Stimulated activated CD8-positive, alpha-beta memory T cell treated with anti-CD3 and anti-CD28 coated beads, Interleukin-12 subunit alpha, Interleukin-12 subunit beta, amount 100 ng/mL, for 24 hours (primary cell): ENCODE results near the gene PIP5K1A.
"Not testable (repeated sequence)": the region's sequence is repeated elsewhere in the genome, so short reads cannot be mapped to it uniquely, and the experiment has no call there.

Experiments
- DNase-seq: peaks from one replicate; pipeline ENCODE4 v3.0.0-alpha.2; 2020; ENCODE audit errors: extremely low read depth

Gene PIP5K1A

GRCh38 chr1:151198254-151199127, at the start of gene PIP5K1A:
Gene PIP5K1A (plus strand): TSS chr1:151198552. CDS start chr1:151198997, 445 bp downstream.
- DNase-seq = peak; percentile 98

DNA sequence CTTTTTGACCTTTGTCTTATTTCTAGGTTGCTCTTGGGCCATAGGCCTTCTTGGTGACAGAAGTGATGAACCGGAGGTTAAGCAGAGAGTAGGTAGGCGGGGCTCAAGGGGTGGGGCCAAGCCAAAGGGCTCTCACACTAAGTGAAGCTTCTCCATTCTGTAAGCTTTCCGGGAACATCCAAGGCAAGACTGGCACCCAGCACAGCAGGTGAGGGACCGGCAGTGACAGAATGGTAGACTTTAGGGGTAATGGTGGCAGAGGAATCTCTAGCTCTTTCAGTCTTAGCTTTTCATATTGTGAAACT, 41.9 kb upstream of the PIP5K1A start, which contains the start of gene TNFAIP8L2:
TSS of gene TNFAIP8L2 (plus strand) at position 135 of the 305 bp plus-strand sequence. CDS start 2,049 bp downstream, outside the sequence.
- peak; percentile 60 for DNase-seq

DNA sequence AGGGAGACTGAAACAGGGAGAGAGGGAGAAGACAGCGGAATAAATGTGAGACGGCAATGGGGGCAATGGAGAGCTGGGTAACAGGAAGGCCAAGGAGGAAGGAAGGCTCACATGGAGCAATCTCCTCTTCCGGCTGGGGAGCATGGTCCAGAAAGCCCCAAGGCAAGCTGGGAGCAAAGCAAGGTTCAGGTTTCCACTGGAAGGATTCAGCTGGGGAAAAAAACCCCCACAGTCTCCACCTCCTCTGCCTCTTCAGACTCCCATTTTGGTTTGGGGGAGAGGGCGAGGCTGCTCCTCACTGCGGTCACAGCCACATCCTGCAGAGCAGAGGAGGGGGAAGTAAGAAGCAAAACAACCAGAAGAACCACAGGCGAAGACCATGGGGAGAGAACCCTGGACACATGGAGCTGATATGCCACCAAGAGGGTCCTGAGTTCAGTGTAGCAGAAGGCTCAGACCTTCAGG, 41.3 kb upstream of the PIP5K1A start:
- DNase-seq = no peak

DNA sequence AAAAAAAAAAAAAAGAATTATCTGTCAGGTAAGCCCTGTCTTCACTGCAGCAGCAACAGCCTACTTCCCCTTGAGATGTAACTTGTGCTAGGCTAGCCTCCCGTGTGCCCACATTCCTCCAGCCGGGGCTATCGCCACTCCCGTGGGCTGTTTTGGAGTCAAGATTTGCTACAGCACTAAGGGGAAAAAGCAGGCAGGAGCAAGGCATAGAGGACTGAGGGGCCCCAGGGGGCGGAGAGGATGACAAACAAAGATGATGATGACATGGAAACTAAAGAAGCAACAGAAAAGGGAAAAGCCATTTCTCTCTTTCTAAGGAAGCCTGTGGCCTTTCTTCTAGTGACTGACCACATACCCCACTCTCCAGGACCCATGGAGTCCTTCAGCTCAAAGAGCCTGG, 40.0 kb upstream of the PIP5K1A start:
- DNase-seq = peak; percentile 25

- no peak for DNase-seq
Observed at GRCh38 chr1:151158751-151159251, 39.6 kb upstream of the PIP5K1A start.

- no peak for DNase-seq
Observed at GRCh38 chr1:151159373-151159772, 39.0 kb upstream of the PIP5K1A start.

- no peak for DNase-seq
Observed at GRCh38 chr1:151164732-151165280, 33.5 kb upstream of the PIP5K1A start.

DNA sequence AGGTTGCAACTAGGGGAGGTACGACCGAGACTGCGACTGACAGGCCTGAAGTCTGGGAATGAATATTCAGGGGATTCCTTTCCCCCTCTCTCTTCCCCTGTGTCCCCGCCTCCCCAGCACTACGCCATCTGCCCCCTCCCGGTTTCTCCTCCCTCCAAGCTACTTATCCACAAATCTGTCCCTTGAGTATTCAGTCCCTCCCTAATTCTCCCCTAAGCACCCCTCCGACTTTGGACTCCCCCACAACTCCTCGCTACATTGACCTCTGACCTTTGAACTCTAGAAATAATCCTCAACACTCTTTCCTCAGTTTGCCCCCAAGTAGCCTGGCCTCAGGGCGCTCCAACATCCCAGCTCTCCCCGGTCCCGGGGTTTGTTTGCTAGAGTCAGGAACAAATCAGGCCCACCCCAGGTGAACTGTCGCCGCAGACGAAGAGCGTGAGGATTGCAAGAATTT, 33.0 kb upstream of the PIP5K1A start:
- no peak for DNase-seq

- peak; percentile 89 for DNase-seq
Observed at GRCh38 chr1:151165738-151166504, 32.4 kb upstream of the PIP5K1A start, which contains the start of the genes LYSMD1 and SCNM1. Gene LYSMD1 (minus strand): TSS chr1:151165902. CDS start chr1:151165258, 644 bp downstream. Gene SCNM1 (plus strand): TSS chr1:151166144. CDS start chr1:151166153, 9 bp downstream.

GRCh38 chr1:151166505-151166956, 31.8 kb upstream of the PIP5K1A start:
- no peak for DNase-seq

DNA sequence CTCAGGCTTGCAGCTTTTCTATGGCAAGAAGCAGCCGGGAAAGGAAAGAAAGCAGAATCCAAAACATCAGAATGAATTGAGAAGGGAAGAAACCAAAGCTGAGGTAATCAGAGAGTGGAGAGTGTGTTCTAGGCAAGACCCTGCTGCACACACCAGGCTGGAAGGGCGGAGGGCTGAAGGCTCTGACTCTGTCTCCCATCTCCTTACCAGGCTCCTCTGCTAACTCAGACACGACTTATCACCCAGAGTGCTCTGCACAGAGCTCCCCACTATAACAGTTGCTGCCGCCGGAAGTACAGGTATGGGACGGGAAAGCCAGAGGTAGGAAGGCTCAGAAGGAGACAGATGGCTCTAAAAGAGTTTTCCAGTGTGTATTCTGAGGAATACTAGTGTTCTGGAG, 31.2 kb upstream of the PIP5K1A start:
- no peak for DNase-seq

GRCh38 chr1:151171190-151171589, 27.2 kb upstream of the PIP5K1A start:
- no peak for DNase-seq

GRCh38 chr1:151175041-151175741, 23.2 kb upstream of the PIP5K1A start:
- DNase-seq = no peak

DNA sequence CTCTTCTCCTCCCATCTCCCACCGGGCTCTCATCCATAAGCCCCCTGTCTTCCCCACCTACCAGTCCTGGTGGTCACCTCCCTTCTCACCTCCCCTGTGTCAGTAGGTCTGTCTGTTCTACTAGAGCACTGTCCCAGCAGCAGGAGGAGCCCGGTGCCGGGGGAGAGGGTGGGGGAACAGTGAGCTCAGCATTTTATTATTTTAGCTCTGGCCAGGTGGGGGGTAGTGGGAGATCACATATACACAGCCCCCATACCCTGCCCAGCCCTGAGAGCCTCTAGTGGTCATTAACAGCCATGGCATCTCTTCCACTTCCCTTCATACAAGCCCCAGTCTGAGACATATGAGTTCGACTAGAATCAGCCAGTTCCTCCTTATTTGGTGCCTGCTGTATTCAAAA, 22.5 kb upstream of the PIP5K1A start, which contains the start of gene TMOD4:
TSS of gene TMOD4 (minus strand) at position 119 of the 400 bp plus-strand sequence. CDS start 1,106 bp downstream, outside the sequence.
- DNase-seq = no peak

- DNase-seq = no peak
Observed at GRCh38 chr1:151176514-151177045, 21.8 kb upstream of the PIP5K1A start.

DNA sequence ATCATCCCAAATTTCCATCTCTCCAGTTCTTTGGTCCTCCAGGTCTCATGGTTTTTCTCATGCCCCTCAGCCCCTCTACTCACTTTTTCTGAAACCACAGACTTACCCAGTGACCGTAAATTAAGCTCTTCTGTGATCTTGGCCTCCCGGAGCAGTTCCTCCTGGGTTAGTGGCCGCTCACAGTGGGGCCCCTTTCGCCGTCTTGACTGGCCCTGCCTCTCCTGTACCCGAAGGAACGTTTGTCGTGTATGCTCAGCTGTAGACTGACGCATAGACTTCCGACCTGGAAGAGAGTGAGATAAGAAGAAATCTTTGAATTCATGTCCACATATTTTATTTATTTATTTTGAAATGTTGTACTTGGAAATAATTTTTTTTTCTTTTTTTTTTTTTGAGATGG, 14.1 kb upstream of the PIP5K1A start:
- DNase-seq = no peak

DNA sequence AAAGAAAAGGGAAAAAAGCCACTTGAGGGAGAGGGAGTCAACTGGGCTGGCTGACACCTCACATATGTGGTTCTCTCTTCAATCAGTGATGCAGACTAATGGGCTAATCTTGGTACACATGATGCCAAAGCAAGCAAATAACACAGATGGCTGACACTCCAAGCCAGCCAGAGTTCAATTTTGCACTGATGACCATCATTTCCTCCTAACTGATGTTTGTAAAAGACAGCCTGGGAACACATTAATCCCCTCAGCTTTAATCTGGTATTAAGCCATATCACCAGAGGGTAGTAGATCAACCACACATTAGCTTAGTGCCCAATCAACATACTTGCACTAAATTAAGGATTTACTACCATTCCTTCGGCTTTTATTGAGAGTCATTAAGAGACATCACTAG, 11.1 kb upstream of the PIP5K1A start:
- DNase-seq = no peak

DNA sequence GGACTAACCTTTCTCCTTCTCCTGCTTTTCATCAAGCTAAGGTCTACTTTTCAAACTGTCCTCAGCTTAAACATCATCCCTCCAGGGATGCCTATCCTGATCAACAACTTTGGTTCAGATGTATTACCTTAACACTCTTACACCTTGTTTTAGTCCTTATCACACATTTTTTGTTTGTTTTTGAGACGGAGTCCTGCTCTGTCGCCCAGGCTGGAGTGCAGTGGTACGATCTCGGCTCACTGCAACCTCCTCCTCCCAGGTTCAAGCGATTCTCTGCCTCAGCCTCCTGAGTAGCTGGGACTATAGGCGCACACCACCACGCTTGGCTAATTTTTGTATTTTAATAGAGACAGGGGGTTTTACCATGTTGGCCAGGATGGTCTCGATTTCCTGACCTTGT, 9.7 kb upstream of the PIP5K1A start:
- not testable (repeated sequence) for DNase-seq

DNA sequence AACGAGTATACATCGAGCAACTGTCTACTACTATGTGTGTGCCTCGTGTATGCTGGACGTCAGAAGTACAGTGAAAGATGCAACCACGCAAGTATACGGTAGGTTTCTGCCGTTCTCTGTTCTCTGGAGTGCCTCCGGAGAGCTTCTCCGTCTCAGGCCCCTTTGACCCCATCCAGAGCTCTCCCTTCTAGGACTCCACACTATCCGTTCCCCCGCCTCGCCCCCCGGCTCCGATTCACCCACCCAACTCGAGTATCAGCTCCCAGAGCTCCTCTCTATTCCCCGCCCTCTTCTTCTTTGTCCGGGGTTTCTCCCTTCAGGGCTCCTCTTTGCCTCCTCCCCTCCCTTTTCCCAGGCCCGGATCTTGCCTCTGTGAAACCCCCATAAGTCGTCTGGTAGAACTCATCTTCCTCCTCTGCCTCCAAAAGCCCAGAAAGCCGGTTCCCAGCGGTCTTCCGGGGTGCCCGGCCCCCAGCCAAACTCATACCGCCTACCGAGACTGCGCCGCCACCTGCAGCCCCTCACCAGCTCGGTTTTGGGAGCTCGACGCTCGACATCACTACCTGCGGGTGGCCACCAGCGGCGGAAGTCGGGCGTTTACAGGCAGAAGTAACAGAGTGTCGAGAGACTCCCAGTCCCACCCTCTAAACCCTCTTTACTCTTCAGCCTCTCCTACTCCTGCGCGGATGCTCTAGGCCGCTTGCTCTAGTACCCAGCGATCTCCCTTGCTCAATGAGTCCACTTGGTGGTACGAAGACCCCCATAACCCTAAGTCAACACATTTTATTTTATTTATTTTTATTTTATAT, 8.5 kb upstream of the PIP5K1A start, which contains the start of gene VPS72:
TSS of gene VPS72 (minus strand) at position 561 of the 809 bp plus-strand sequence. CDS start at position 485, 76 bp downstream.
- DNase-seq = peak; percentile 60

DNA sequence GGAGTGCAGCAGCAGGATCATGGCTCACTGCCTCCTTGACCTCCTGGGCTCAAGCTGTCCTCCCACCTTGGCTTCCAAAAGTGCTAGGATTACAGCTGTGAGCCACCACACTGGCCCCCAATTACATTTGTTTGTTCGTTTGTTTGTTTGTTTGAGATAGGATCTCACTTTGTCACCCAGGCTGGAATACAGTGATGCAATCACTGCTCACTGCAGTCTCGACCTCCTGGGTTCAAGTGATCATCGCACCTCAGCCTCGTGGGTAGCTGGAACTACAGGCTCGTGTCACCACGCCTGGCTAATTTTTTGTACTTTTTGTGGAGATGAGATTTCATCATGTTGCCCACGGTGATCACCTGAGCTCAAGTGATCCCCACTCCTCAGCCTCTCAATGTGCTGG, 6.3 kb upstream of the PIP5K1A start:
- no peak for DNase-seq
